NCI-H187 treated with DMSO at 0.1 percent for 48 hours (cell line): ENCODE data around the gene C10orf90.

Source experiments
- DNase-seq: peaks from one replicate; lab custom pipeline; 2025; lab: John Stamatoyannopoulos, UW

C10orf90 gene

GRCh38 chr10:126670056-126670894 lies at the start of gene C10orf90:
Gene C10orf90 (minus strand): TSS chr10:126670693. CDS start chr10:126670480, 213 bp downstream.
- no peak for DNase-seq

- DNase-seq, result no peak
These were observed 45.9 kb upstream of the C10orf90 start for GRCh38 chr10:126716366-126716765.

- no peak for DNase-seq
These were observed 43.1 kb upstream of the C10orf90 start for GRCh38 chr10:126713594-126713993.

GRCh38 chr10:126712681-126713080 lies 42.2 kb upstream of the C10orf90 start:
- no peak for DNase-seq

- no peak for DNase-seq
These were observed 35.6 kb upstream of the C10orf90 start for GRCh38 chr10:126705951-126706565.

GRCh38 chr10:126705131-126705530 lies 34.6 kb upstream of the C10orf90 start:
- DNase-seq, result no peak

GRCh38 chr10:126704649-126705048 lies 34.2 kb upstream of the C10orf90 start:
- no peak for DNase-seq

- no peak for DNase-seq
These were observed 31.7 kb upstream of the C10orf90 start for GRCh38 chr10:126702181-126702580.

GRCh38 chr10:126701526-126701925 lies 31.0 kb upstream of the C10orf90 start:
- no peak for DNase-seq

GRCh38 chr10:126696684-126697083 lies 26.2 kb upstream of the C10orf90 start:
- DNase-seq, result no peak

GRCh38 chr10:126691456-126691855 lies 21.0 kb upstream of the C10orf90 start:
- DNase-seq, result no peak

- no peak for DNase-seq
These were observed 20.0 kb upstream of the C10orf90 start for GRCh38 chr10:126690534-126690933.

GRCh38 chr10:126689461-126689994 lies 19.0 kb upstream of the C10orf90 start:
- DNase-seq, result no peak

GRCh38 chr10:126687121-126687606 lies 16.7 kb upstream of the C10orf90 start:
- no peak for DNase-seq

GRCh38 chr10:126686719-126687118 lies 16.2 kb upstream of the C10orf90 start:
- DNase-seq, result no peak

- DNase-seq, result no peak
These were observed 15.8 kb upstream of the C10orf90 start for GRCh38 chr10:126686268-126686667.

- no peak for DNase-seq
These were observed 15.3 kb upstream of the C10orf90 start for GRCh38 chr10:126685756-126686155.

GRCh38 chr10:126684171-126684745 lies 13.8 kb upstream of the C10orf90 start:
- no peak for DNase-seq

GRCh38 chr10:126683466-126683865 lies 13.0 kb upstream of the C10orf90 start:
- DNase-seq, result no peak

- DNase-seq, result no peak
These were observed 5.4 kb upstream of the C10orf90 start for GRCh38 chr10:126675656-126676438.

GRCh38 chr10:126674741-126675515 lies 4.4 kb upstream of the C10orf90 start:
- DNase-seq, result no peak
